Endothelial cell of umbilical vein (primary cell): ENCODE measurements around the gene CERS3.

Experiments used
- CTCF ChIP-seq, 2 donors: IDR thresholded peaks; 1 replicate in 1 of 2; 2 replicates in 1 of 2; pipeline ENCODE4 v1.5.1; 2011; ENCODE audit warnings: low read length in 2 of 2, mild to moderate bottlenecking in 2 of 2, moderate library complexity in 2 of 2, control low read depth in 1 of 2, inconsistent platforms in 1 of 2, low read depth in 1 of 2; ENCODE audit not compliant: insufficient read depth in 1 of 2; ENCODE audit errors: extremely low read depth in 1 of 2
- EZH2 ChIP-seq: IDR thresholded peaks from 2 replicates; pipeline ENCODE4 v1.6.1; 2012; ENCODE audit warnings: borderline replicate concordance, low read depth, mild to moderate bottlenecking, moderate library complexity, low read length, inconsistent platforms; ENCODE audit not compliant: severe bottlenecking
- GATA2 ChIP-seq: IDR thresholded peaks from 2 replicates; pipeline ENCODE4 v1.7.0; 2011; ENCODE audit warnings: low read depth, mild to moderate bottlenecking, moderate library complexity, mixed read lengths, low read length; ENCODE audit not compliant: insufficient read length, insufficient read depth
- MAX ChIP-seq: IDR thresholded peaks from 2 replicates; pipeline ENCODE4 v1.6.1; 2011; ENCODE audit not compliant: insufficient read depth, insufficient read length
- MYC ChIP-seq: IDR thresholded peaks from one replicate; pipeline ENCODE4 v1.6.1; 2011; ENCODE audit warnings: mild to moderate bottlenecking, low read depth, low read length
- POLR2A ChIP-seq: IDR thresholded peaks from 2 replicates; pipeline ENCODE4 v1.6.1; 2012; ENCODE audit warnings: low read depth, mild to moderate bottlenecking, control low read depth, low read length
- POLR2AphosphoS5 ChIP-seq: IDR thresholded peaks from 2 replicates; pipeline ENCODE4 v1.6.1; 2012; ENCODE audit warnings: low read depth, mild to moderate bottlenecking, control low read depth, low read length, moderate library complexity; ENCODE audit not compliant: insufficient read depth

GRCh38 chr15:100429116-100429728, 99.5 kb downstream of the CERS3 start:
- TF ChIP-seq CTCF (IDR thresholded peaks at IDR 0.05; ENCODE audit: extremely low read depth in 1 of 2, insufficient read depth in 1 of 2, low read depth in 1 of 2, low read length in 2 of 2) (no peak), POLR2AphosphoS5 (no peak), POLR2A (no peak), EZH2 (no peak), MAX (no peak), MYC (no peak), GATA2 (no peak)
